GM23338 (cell line): ENCODE results near the gene C1orf50. TPM values are rescaled to one million over a fixed set of nuclear protein-coding genes. Genes with fewer than 3 reads are reported as not detected.

Experiments used
- ATAC-seq: fragments of 200-7000 bp; cut with Tn5 transposase; 3 replicates; pipeline ENCODE4 v1.9.1; 2020
- DNase-seq: peaks from one replicate; pipeline ENCODE4 v3.0.0-alpha.2; 2015; ENCODE audit warnings: low spot score
- H2AFZ ChIP-seq: fragments of 200-600 bp; sonication (generic); 2 replicates; pipeline ENCODE4 v1.8.0; 2016; ENCODE audit warnings: antibody characterized with exemption, mild to moderate bottlenecking, moderate library complexity
- H3F3A ChIP-seq: fragments of 200-600 bp; sonication (generic); replicated peaks from 2 replicates; pipeline ENCODE4 v1.8.0; 2017; ENCODE audit warnings: antibody characterized with exemption, mixed run types, low read depth
- H3K27ac ChIP-seq: fragments of 200-600 bp; sonication (generic); 2 replicates; pipeline ENCODE4 v1.6.1; 2016; ENCODE audit warnings: low read depth
- H3K27me3 ChIP-seq: fragments of 200-600 bp; sonication (generic); 2 replicates; pipeline ENCODE4 v1.8.0; 2016; ENCODE audit warnings: mild to moderate bottlenecking, mixed run types, moderate library complexity; ENCODE audit not compliant: insufficient read depth
- H3K36me3 ChIP-seq: fragments of 200-600 bp; sonication (generic); 2 replicates; pipeline ENCODE4 v1.8.0; 2016; ENCODE audit warnings: mild to moderate bottlenecking; ENCODE audit not compliant: insufficient read depth
- H3K4me1 ChIP-seq: fragments of 200-600 bp; sonication (generic); 2 replicates; pipeline ENCODE4 v1.8.0; 2016; ENCODE audit warnings: mild to moderate bottlenecking, moderate library complexity; ENCODE audit not compliant: insufficient read depth
- H3K4me2 ChIP-seq: fragments of 200-600 bp; sonication (generic); 2 replicates; pipeline ENCODE4 v1.7.1; 2017; ENCODE audit warnings: mixed run types
- H3K4me3 ChIP-seq: fragments of 200-600 bp; sonication (generic); 2 replicates; pipeline ENCODE4 v1.6.1; 2016; ENCODE audit warnings: mixed run types
- H3K79me2 ChIP-seq: fragments of 200-600 bp; sonication (generic); replicated peaks from 2 replicates; pipeline ENCODE4 v1.8.0; 2017; ENCODE audit warnings: mild to moderate bottlenecking; ENCODE audit not compliant: insufficient read depth
- H3K9me2 ChIP-seq: fragments of 200-600 bp; sonication (generic); 2 replicates; pipeline ENCODE4 v1.8.0; 2017; ENCODE audit not compliant: insufficient read depth
- H4K20me1 ChIP-seq: fragments of 200-600 bp; sonication (generic); replicated peaks from 2 replicates; pipeline ENCODE4 v1.8.0; 2017; ENCODE audit warnings: mild to moderate bottlenecking; ENCODE audit not compliant: insufficient read depth
- H3K27ac Mint-ChIP-seq: 2 replicates; pipeline ENCODE4 v1.8.0; 2020; ENCODE audit warnings: inconsistent platforms, mild to moderate bottlenecking, moderate library complexity, mixed read lengths
- H3K27me3 Mint-ChIP-seq: 3 replicates; pipeline ENCODE4 v1.8.0; 2022; ENCODE audit warnings: low read depth, mild to moderate bottlenecking, moderate library complexity, mixed read lengths, inconsistent platforms; ENCODE audit not compliant: insufficient read depth, poor library complexity
- H3K36me3 Mint-ChIP-seq: 3 replicates; pipeline ENCODE4 v1.8.0; 2021; ENCODE audit warnings: low read depth, mild to moderate bottlenecking, inconsistent platforms, moderate library complexity, mixed read lengths
- H3K4me1 Mint-ChIP-seq: 3 replicates; pipeline ENCODE4 v1.8.0; 2020; ENCODE audit warnings: mild to moderate bottlenecking, inconsistent platforms, mixed read lengths
- H3K4me3 Mint-ChIP-seq: 3 replicates; pipeline ENCODE4 v1.8.0; 2021; ENCODE audit warnings: moderate library complexity, mild to moderate bottlenecking, inconsistent platforms, mixed read lengths
- H3K9me3 Mint-ChIP-seq: 3 replicates; pipeline ENCODE4 v1.8.0; 2020; ENCODE audit warnings: moderate library complexity, mild to moderate bottlenecking, inconsistent platforms, mixed read lengths
- CREB1 ChIP-seq: fragments of 250-450 bp; sonication (Bioruptor Pico); IDR thresholded peaks from 2 replicates; pipeline ENCODE4 v1.5.0; 2020; ENCODE audit warnings: low read depth, mild to moderate bottlenecking, moderate library complexity
- EZH2 ChIP-seq: fragments of 200-600 bp; sonication (generic); IDR thresholded peaks from one replicate; pipeline ENCODE4 v1.8.0; 2017; ENCODE audit warnings: antibody characterized with exemption, mild to moderate bottlenecking, low read depth; ENCODE audit not compliant: unreplicated experiment
- EZH2phosphoT487 ChIP-seq: fragments of 200-600 bp; sonication (generic); IDR thresholded peaks from one replicate; pipeline ENCODE4 v1.8.1; 2018; ENCODE audit warnings: antibody characterized with exemption; ENCODE audit not compliant: unreplicated experiment
- NANOG ChIP-seq: IDR thresholded peaks from 2 replicates; pipeline ENCODE4 v1.6.1; 2016; ENCODE audit warnings: antibody characterized with exemption, borderline replicate concordance
- POLR2AphosphoS5 ChIP-seq: IDR thresholded peaks from 2 replicates; pipeline ENCODE4 v1.6.1; 2016; ENCODE audit warnings: antibody characterized with exemption, low read depth
- REST ChIP-seq: IDR thresholded peaks from one replicate; pipeline ENCODE4 v1.6.1; 2018; ENCODE audit warnings: antibody characterized with exemption; ENCODE audit not compliant: unreplicated experiment
- STAT1 ChIP-seq: IDR thresholded peaks from one replicate; pipeline ENCODE4 v1.6.1; 2016; ENCODE audit warnings: antibody characterized with exemption; ENCODE audit not compliant: unreplicated experiment
- ZNF331 ChIP-seq: fragments of 250-450 bp; sonication (Bioruptor Pico); IDR thresholded peaks from 2 replicates; pipeline ENCODE4 v1.5.0; 2020; ENCODE audit warnings: low read depth, mild to moderate bottlenecking, moderate library complexity
- polyA plus RNA-seq: library from polyadenylated mRNA; unstranded; fragments of >200 nt; fragmentation: Nextera tagmentation; extraction: Ambion mirVana; gene quantifications from 2 replicates; pipeline ENCODE4 v1.2.1, GENCODE V29; 2016
- total RNA-seq: library from RNA; depleted of rRNA; stranded (reverse); fragments of >200 nt; shearing (Covaris generic); gene quantifications from 2 replicates; pipeline ENCODE4 v1.2.3, GENCODE V29; 2014
- TF ChIP-seq, protein P1 (sequence below): IDR thresholded peaks from 2 replicates; pipeline ENCODE4 v1.6.1; 2016; ENCODE audit warnings: antibody characterized with exemption
- TF ChIP-seq, protein P2 (sequence below), 2 experiments: fragments of 200-600 bp in 1 of 2; sonication (generic) in 1 of 2; conservative IDR thresholded peaks; 2 replicates each; pipeline versions ENCODE4 v1.5.1 to v1.6.1; 2016 to 2017; ENCODE audit warnings: antibody characterized with exemption in 2 of 2, low read depth in 2 of 2, mild to moderate bottlenecking in 2 of 2, moderate library complexity in 1 of 2

Gene C1orf50
- total and polyA plus RNA-seq, 2 experiments from 2014 or later: 4.4 to 4.7 TPM

GRCh38 chr1:42816585-42817439 is 49.8 kb downstream of the C1orf50 start, which contains the start of the genes ERMAP and SVBP:
ERMAP (plus strand) TSS chr1:42817122; CDS start chr1:42830449, 13,327 bp downstream.
SVBP (minus strand) TSS chr1:42817397; CDS start chr1:42816544, 853 bp downstream.
- Histone ChIP-seq H3F3A (peaks cover 6% of the 10 kb centered on the region), H3K4me3 (peak within 1 kb of the TSS; percentile 84), H3K27ac (peak within 1 kb of the TSS; percentile 99), H3K4me1 (peaks cover 18% of the 10 kb centered on the region), H3K9me2 (no peaks in the 10 kb centered on the region), H3K4me2 (peak within 1 kb of the TSS; percentile 76), H3K36me3 (no peaks in the 10 kb centered on the region; the same call in 1 of the 2 replicates), H2AFZ (peak within 1 kb of the TSS; percentile 95), H3K79me2 (no peaks in the 10 kb centered on the region; the same call in 1 of the 2 replicates), H3K27me3 (no peaks in the 10 kb centered on the region), H4K20me1 (no peaks in the 10 kb centered on the region)
- H3K4me1 Mint-ChIP-seq: peaks cover 14% of the 10 kb centered on the region
- H3K27me3 Mint-ChIP-seq: no peaks in the 10 kb centered on the region
- peak; percentile 90 for DNase-seq
- peaks cover 4% of the 10 kb centered on the region; the same call in 2 of the 3 replicates for H3K36me3 Mint-ChIP-seq
- H3K27ac Mint-ChIP-seq: peak within 1 kb of the TSS; percentile 85
- TF ChIP-seq CREB1 (CRISPR knock-in tag) (no peak), POLR2AphosphoS5 (peak; percentile 57)
- no peaks in the 10 kb centered on the region for H3K9me3 Mint-ChIP-seq
- ATAC-seq: peak; percentile 89
- peak within 1 kb of the TSS; percentile 83 for H3K4me3 Mint-ChIP-seq

DNA sequence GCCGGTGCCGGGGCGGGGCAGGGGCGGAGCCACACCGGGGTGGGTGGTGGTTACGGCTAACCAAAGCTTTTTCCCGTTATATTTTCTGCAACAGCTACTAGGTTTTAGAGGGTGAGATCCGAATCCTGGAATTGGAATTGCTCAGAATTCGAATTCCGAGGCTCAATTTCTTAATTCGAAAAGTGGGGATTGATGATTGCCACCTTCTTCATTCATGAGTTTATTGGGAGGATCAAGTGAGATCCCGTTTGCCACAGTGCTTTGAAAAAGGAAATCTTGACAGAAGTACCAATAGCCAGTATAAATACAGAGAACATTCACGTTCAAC is 50.4 kb downstream of the C1orf50 start:
- DNase-seq (no peak), ATAC-seq (no peak)
- Mint-ChIP-seq H3K9me3 (no peaks in the 10 kb centered on the region), H3K27ac (no peak overlapping the region), H3K4me3 (peak overlapping the region; percentile 62), H3K27me3 (no peaks in the 10 kb centered on the region), H3K4me1 (peaks cover 14% of the 10 kb centered on the region), H3K36me3 (peaks cover 4% of the 10 kb centered on the region; the same call in 2 of the 3 replicates)
- H4K20me1 ChIP-seq: no peaks in the 10 kb centered on the region
- H3F3A ChIP-seq: peaks cover 6% of the 10 kb centered on the region
- no peak overlapping the region for H3K27ac ChIP-seq
- peaks cover 19% of the 10 kb centered on the region for H3K4me1 ChIP-seq
- H3K9me2 ChIP-seq: no peaks in the 10 kb centered on the region
- no peak overlapping the region; the same call in 1 of the 2 replicates for H2AFZ ChIP-seq
- peak overlapping the region; percentile 76 for H3K4me2 ChIP-seq
- no peaks in the 10 kb centered on the region; the same call in 1 of the 2 replicates for H3K79me2 ChIP-seq
- no peaks in the 10 kb centered on the region; the same call in 1 of the 2 replicates for H3K36me3 ChIP-seq
- no peaks in the 10 kb centered on the region for H3K27me3 ChIP-seq
- peak overlapping the region; percentile 84 for H3K4me3 ChIP-seq
- TF ChIP-seq REST (no peak), EZH2phosphoT487 (no peak), ZNF331 (CRISPR knock-in tag) (no peak), CREB1 (CRISPR knock-in tag) (no peak), NANOG (no peak), EZH2 (no peak), STAT1 (no peak)
- TF ChIP-seq, protein P1, sequence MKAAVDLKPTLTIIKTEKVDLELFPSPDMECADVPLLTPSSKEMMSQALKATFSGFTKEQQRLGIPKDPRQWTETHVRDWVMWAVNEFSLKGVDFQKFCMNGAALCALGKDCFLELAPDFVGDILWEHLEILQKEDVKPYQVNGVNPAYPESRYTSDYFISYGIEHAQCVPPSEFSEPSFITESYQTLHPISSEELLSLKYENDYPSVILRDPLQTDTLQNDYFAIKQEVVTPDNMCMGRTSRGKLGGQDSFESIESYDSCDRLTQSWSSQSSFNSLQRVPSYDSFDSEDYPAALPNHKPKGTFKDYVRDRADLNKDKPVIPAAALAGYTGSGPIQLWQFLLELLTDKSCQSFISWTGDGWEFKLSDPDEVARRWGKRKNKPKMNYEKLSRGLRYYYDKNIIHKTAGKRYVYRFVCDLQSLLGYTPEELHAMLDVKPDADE: no peak
- TF ChIP-seq, protein P2, sequence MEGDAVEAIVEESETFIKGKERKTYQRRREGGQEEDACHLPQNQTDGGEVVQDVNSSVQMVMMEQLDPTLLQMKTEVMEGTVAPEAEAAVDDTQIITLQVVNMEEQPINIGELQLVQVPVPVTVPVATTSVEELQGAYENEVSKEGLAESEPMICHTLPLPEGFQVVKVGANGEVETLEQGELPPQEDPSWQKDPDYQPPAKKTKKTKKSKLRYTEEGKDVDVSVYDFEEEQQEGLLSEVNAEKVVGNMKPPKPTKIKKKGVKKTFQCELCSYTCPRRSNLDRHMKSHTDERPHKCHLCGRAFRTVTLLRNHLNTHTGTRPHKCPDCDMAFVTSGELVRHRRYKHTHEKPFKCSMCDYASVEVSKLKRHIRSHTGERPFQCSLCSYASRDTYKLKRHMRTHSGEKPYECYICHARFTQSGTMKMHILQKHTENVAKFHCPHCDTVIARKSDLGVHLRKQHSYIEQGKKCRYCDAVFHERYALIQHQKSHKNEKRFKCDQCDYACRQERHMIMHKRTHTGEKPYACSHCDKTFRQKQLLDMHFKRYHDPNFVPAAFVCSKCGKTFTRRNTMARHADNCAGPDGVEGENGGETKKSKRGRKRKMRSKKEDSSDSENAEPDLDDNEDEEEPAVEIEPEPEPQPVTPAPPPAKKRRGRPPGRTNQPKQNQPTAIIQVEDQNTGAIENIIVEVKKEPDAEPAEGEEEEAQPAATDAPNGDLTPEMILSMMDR (conservative IDR thresholded peaks at IDR 0.05; ENCODE audit: low read depth in 2 of 2): no peak
